Transverse colon (tissue), 4 donors: Measurements from ENCODE around the gene ZNF25.

Experiments used
- CTCF ChIP-seq, 5 experiments: fragments of 200-600 bp in 3 of 5; fragments of 450-650 bp in 2 of 5; sonication (generic) in 3 of 5; IDR thresholded peaks; 1 replicate in 2 of 5; 2 replicates in 3 of 5; pipeline ENCODE4 v1.5.1; 2016 to 2017; ENCODE audit warnings: antibody characterized with exemption in 5 of 5, inconsistent platforms in 3 of 5, mild to moderate bottlenecking in 2 of 5, moderate library complexity in 1 of 5
- POLR2A ChIP-seq: fragments of 450-650 bp; IDR thresholded peaks from one replicate; pipeline ENCODE4 v1.6.1; 2016; ENCODE audit warnings: antibody characterized with exemption, mild to moderate bottlenecking, moderate library complexity
- POLR2AphosphoS5 ChIP-seq, 3 donors: sonication (generic); formaldehyde crosslinking; IDR thresholded peaks; one replicate each; pipeline ENCODE4 v1.6.1; 2016; ENCODE audit warnings: antibody characterized with exemption in 3 of 3

GRCh38 chr10:37957841-37958240, 18.6 kb downstream of the ZNF25 start:
- TF ChIP-seq CTCF (IDR thresholded peaks at IDR 0.05) (no peak), POLR2A (no peak), POLR2AphosphoS5 (IDR thresholded peaks at IDR 0.05) (no peak)
